H9 (cell line): ENCODE data around the gene APLP2. TPM values are rescaled to one million over a fixed set of nuclear protein-coding genes. Genes with fewer than 3 reads are reported as not detected.

Experiments used
- DNase-seq: peaks from one replicate; pipeline ENCODE4 v3.0.0-alpha.2; 2017
- H2AFZ ChIP-seq: one replicate; pipeline ENCODE4 v1.6.1; 2013; ENCODE audit warnings: mild to moderate bottlenecking, low read length, control low read depth, moderate library complexity
- H2AK5ac ChIP-seq: 2 replicates; pipeline ENCODE4 v1.6.1; 2013; ENCODE audit warnings: low read length, control low read depth, mixed read lengths; ENCODE audit not compliant: insufficient read length
- H2BK120ac ChIP-seq: one replicate; pipeline ENCODE4 v1.6.1; 2013; ENCODE audit warnings: low read depth, mild to moderate bottlenecking, low read length, control low read depth, inconsistent platforms; ENCODE audit not compliant: poor library complexity, severe bottlenecking
- H2BK12ac ChIP-seq: 2 replicates; pipeline ENCODE4 v1.6.1; 2013; ENCODE audit warnings: low read length, control low read depth, mixed read lengths, low read depth; ENCODE audit not compliant: insufficient read length
- H2BK15ac ChIP-seq: 2 replicates; pipeline ENCODE4 v1.6.1; 2013; ENCODE audit warnings: low read depth, low read length, control low read depth
- H2BK20ac ChIP-seq: one replicate; pipeline ENCODE4 v1.6.1; 2013; ENCODE audit warnings: low read depth, mild to moderate bottlenecking, low read length, control low read depth, inconsistent platforms; ENCODE audit not compliant: poor library complexity, severe bottlenecking
- H2BK5ac ChIP-seq: 2 replicates; pipeline ENCODE4 v1.6.1; 2013; ENCODE audit warnings: low read length, control low read depth, mixed read lengths; ENCODE audit not compliant: insufficient read length
- H3K14ac ChIP-seq: 2 replicates; pipeline ENCODE4 v1.6.1; 2013; ENCODE audit warnings: low read length, control low read depth; ENCODE audit not compliant: insufficient read depth
- H3K18ac ChIP-seq: 2 replicates; pipeline ENCODE4 v1.6.1; 2013; ENCODE audit warnings: low read depth, mild to moderate bottlenecking, mixed read lengths, low read length, control low read depth; ENCODE audit not compliant: insufficient read length
- H3K23ac ChIP-seq: 2 replicates; pipeline ENCODE4 v1.6.1; 2013; ENCODE audit warnings: low read length, control low read depth, mixed read lengths, low read depth; ENCODE audit not compliant: insufficient read length
- H3K23me2 ChIP-seq: 2 replicates; pipeline ENCODE4 v1.6.1; 2013; ENCODE audit warnings: low read depth, mild to moderate bottlenecking, mixed read lengths, low read length, control low read depth; ENCODE audit not compliant: insufficient read length, poor library complexity, severe bottlenecking
- H3K27ac ChIP-seq: 2 replicates; pipeline ENCODE4 v1.5.1; 2013; ENCODE audit warnings: low read length, control low read depth, mixed read lengths, low read depth; ENCODE audit not compliant: insufficient read length
- H3K27me3 ChIP-seq: 2 replicates; pipeline ENCODE4 v1.6.1; 2013; ENCODE audit warnings: low read length, control low read depth, inconsistent platforms; ENCODE audit not compliant: insufficient read depth
- H3K4ac ChIP-seq: 2 replicates; pipeline ENCODE4 v1.6.1; 2013; ENCODE audit warnings: low read depth, mild to moderate bottlenecking, control low read depth, inconsistent platforms, low read length, moderate library complexity
- H3K4me1 ChIP-seq: 2 replicates; pipeline ENCODE4 v1.6.1; 2013; ENCODE audit warnings: low read length, control low read depth, inconsistent platforms; ENCODE audit not compliant: insufficient read depth
- H3K4me2 ChIP-seq: 2 replicates; pipeline ENCODE4 v1.6.1; 2013; ENCODE audit warnings: low read length, control low read depth, mixed read lengths; ENCODE audit not compliant: insufficient read length, insufficient read depth
- H3K56ac ChIP-seq: 2 replicates; pipeline ENCODE4 v1.6.1; 2013; ENCODE audit warnings: low read depth, mild to moderate bottlenecking, mixed read lengths, low read length, control low read depth; ENCODE audit not compliant: insufficient read length
- H3K79me1 ChIP-seq: 2 replicates; pipeline ENCODE4 v1.6.1; 2013; ENCODE audit warnings: low read depth, mild to moderate bottlenecking, moderate library complexity, low read length, control low read depth, inconsistent platforms; ENCODE audit not compliant: insufficient read depth, poor library complexity, severe bottlenecking
- H3K79me2 ChIP-seq: 2 replicates; pipeline ENCODE4 v1.6.1; 2013; ENCODE audit warnings: low read length, control low read depth, inconsistent platforms; ENCODE audit not compliant: insufficient read depth
- H3K9ac ChIP-seq: 2 replicates; pipeline ENCODE4 v1.6.1; 2013; ENCODE audit warnings: low read length, control low read depth, mixed read lengths; ENCODE audit not compliant: insufficient read length; ENCODE audit errors: extremely low read depth
- H3K9me3 ChIP-seq: one replicate; pipeline ENCODE4 v1.6.1; 2013; ENCODE audit warnings: low read depth, low read length, inconsistent platforms; ENCODE audit not compliant: control insufficient read depth
- H3T11ph ChIP-seq: one replicate; pipeline ENCODE4 v1.6.1; 2013; ENCODE audit warnings: mild to moderate bottlenecking, low read length, control low read depth, inconsistent platforms
- H4K20me1 ChIP-seq: one replicate; pipeline ENCODE4 v1.6.1; 2013; ENCODE audit not compliant: control insufficient read depth, insufficient read length, insufficient read depth
- H4K5ac ChIP-seq: 2 replicates; pipeline ENCODE4 v1.6.1; 2013; ENCODE audit warnings: low read depth, mild to moderate bottlenecking, mixed read lengths, low read length, control low read depth; ENCODE audit not compliant: insufficient read length
- H4K8ac ChIP-seq: replicated peaks from 2 replicates; pipeline ENCODE4 v1.6.1; 2013; ENCODE audit warnings: low read length, control low read depth, mixed read lengths, low read depth; ENCODE audit not compliant: insufficient read length
- H4K91ac ChIP-seq: 2 replicates; pipeline ENCODE4 v1.6.1; 2013; ENCODE audit warnings: low read depth, mild to moderate bottlenecking, moderate library complexity, mixed read lengths, low read length, control low read depth; ENCODE audit not compliant: insufficient read length
- H3K27ac Mint-ChIP-seq, 3 experiments: 2 replicates in 2 of 3; 3 replicates in 1 of 3; pipeline ENCODE4 v1.8.0; 2020 to 2021; ENCODE audit warnings: mixed read lengths in 3 of 3, mild to moderate bottlenecking in 1 of 3, moderate library complexity in 1 of 3
- H3K27me3 Mint-ChIP-seq: 2 replicates; pipeline ENCODE4 v1.8.0; 2021; ENCODE audit warnings: low read depth, mild to moderate bottlenecking, moderate library complexity, mixed read lengths
- H3K36me3 Mint-ChIP-seq, 3 experiments: 2 replicates in 2 of 3; 3 replicates in 1 of 3; pipeline ENCODE4 v1.8.0; 2020 to 2021; ENCODE audit warnings: low read depth in 3 of 3, mixed read lengths in 3 of 3; ENCODE audit not compliant: insufficient read depth in 1 of 3
- H3K4me1 Mint-ChIP-seq, 2 experiments: 2 replicates each; pipeline ENCODE4 v1.8.0; 2020; ENCODE audit warnings: mixed read lengths in 2 of 2
- H3K4me3 Mint-ChIP-seq, 2 experiments: 2 replicates in 1 of 2; 3 replicates in 1 of 2; pipeline ENCODE4 v1.8.0; 2020 to 2021; ENCODE audit warnings: mild to moderate bottlenecking in 2 of 2, mixed read lengths in 2 of 2, moderate library complexity in 1 of 2
- H3K9me3 Mint-ChIP-seq, 2 experiments: 2 replicates in 1 of 2; 3 replicates in 1 of 2; pipeline ENCODE4 v1.8.0; 2020; ENCODE audit warnings: mild to moderate bottlenecking in 2 of 2, mixed read lengths in 2 of 2, moderate library complexity in 1 of 2
- CTCF ChIP-seq: fragments of 200-600 bp; sonication (generic); conservative IDR thresholded peaks from 3 replicates; pipeline ENCODE4 v1.8.0; 2021; ENCODE audit warnings: antibody characterized with exemption, mild to moderate bottlenecking
- WGBS: extraction: QIAGEN DNeasy Blood & Tissue Kit; methylation state at CpG from one replicate; pipeline ENCODE4 v1.1.7; 2013; ENCODE audit warnings: missing lambda C conversion rate, low lambda C conversion rate, mixed read lengths; ENCODE audit not compliant: insufficient read length; ENCODE audit errors: extremely low coverage; 5-methylcytosine and 5-hydroxymethylcytosine counted together
- total RNA-seq: library from RNA; stranded (reverse); gene quantifications from 2 replicates; pipeline ENCODE4 v1.2.1, GENCODE V29; 2021

The APLP2 gene
- total RNA-seq, 1 experiment from 2014 or later = 328 TPM

DNA sequence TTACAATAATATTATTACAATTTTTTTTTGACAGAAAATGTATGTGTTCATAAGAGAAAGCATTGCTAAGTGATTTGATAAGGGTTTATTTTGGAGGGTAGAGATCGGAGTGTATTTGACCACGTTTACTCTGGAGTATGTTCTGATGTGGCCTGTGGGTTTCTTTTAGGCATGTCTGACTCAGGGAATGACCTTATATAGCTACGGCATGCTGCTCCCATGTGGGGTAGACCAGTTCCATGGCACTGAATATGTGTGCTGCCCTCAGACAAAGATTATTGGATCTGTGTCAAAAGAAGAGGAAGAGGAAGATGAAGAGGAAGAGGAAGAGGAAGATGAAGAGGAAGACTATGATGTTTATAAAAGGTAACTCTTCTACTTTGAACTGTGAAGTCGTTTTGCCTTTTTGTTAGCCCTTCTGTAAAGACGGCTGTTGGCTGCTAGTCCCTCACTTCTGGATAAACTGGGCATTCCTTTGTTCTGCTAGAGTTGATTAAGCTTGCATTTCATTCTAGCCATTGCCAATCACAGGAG, 51.8 kb downstream of the APLP2 start:
- Mint-ChIP-seq H3K9me3 (no peaks in the 10 kb centered on the region), H3K36me3 (peaks cover 41 to 53% (median 52%) of the 10 kb centered on the region in 3 experiments; a peak in 6 of 7 replicates), H3K27me3 (no peaks in the 10 kb centered on the region), H3K4me3 (no peak overlapping the region), H3K27ac (peak overlapping the region in 2 of 3 experiments; percentile 1 to 40; a peak in 1 of 7 replicates), H3K4me1 (peaks cover 2 to 3% of the 10 kb centered on the region in 2 experiments; a peak in 1 of 4 replicates)
- H3K79me1 ChIP-seq = peaks cover 2% of the 10 kb centered on the region
- no peak overlapping the region for H2BK5ac ChIP-seq
- no peak overlapping the region for H3K4me2 ChIP-seq
- H4K91ac ChIP-seq = no peak overlapping the region
- H3K27ac ChIP-seq = no peak overlapping the region
- H3K9me3 ChIP-seq = no peaks in the 10 kb centered on the region
- H3K14ac ChIP-seq = no peak overlapping the region
- 100% methylated on average over 1 of the region's 5 CpGs for WGBS
- H3K23ac ChIP-seq = no peak overlapping the region
- H2AK5ac ChIP-seq = no peak overlapping the region
- H4K20me1 ChIP-seq = peaks cover 4% of the 10 kb centered on the region
- H3K4me1 ChIP-seq = no peaks in the 10 kb centered on the region
- H3K27me3 ChIP-seq = no peaks in the 10 kb centered on the region
- no peak overlapping the region for H2BK20ac ChIP-seq
- no peak overlapping the region for H4K5ac ChIP-seq
- no peak overlapping the region for H3K18ac ChIP-seq
- no peak overlapping the region for H3K56ac ChIP-seq
- no peaks in the 10 kb centered on the region for H3K79me2 ChIP-seq
- H3T11ph ChIP-seq = no peak overlapping the region
- H2AFZ ChIP-seq = no peak overlapping the region
- H3K9ac ChIP-seq = no peak overlapping the region
- H2BK120ac ChIP-seq = no peak overlapping the region
- H3K23me2 ChIP-seq = no peaks in the 10 kb centered on the region
- TF ChIP-seq CTCF = no peak
- DNase-seq = no peak
- H4K8ac ChIP-seq = no peak overlapping the region
- H2BK12ac ChIP-seq = no peak overlapping the region
- no peak overlapping the region for H2BK15ac ChIP-seq
- no peak overlapping the region for H3K4ac ChIP-seq
